NB4 (cell line): ENCODE measurements around the gene CLCN7.

Source experiments
- DNase-seq: peaks from one replicate; pipeline ENCODE4 v3.0.0; 2010; ENCODE audit warnings: low read depth
- H3K4me3 ChIP-seq: one replicate; pipeline ENCODE4 v1.5.1; 2011; ENCODE audit warnings: mild to moderate bottlenecking, low read depth, low read length, moderate library complexity
- CTCF ChIP-seq: IDR thresholded peaks from one replicate; pipeline ENCODE4 v1.5.1; 2012; ENCODE audit warnings: low read depth, low read length
- MYC ChIP-seq: IDR thresholded peaks from 2 replicates; pipeline ENCODE4 v1.6.1; 2011; ENCODE audit warnings: low read depth, low read length
- POLR2A ChIP-seq: IDR thresholded peaks from 2 replicates; pipeline ENCODE4 v1.6.1; 2011; ENCODE audit warnings: mild to moderate bottlenecking; ENCODE audit not compliant: insufficient read length; ENCODE audit errors: extremely low read depth
- TF ChIP-seq, protein P1 (sequence below): IDR thresholded peaks from 2 replicates; pipeline ENCODE4 v1.6.1; 2011; ENCODE audit warnings: low read depth, low read length

The CLCN7 gene

GRCh38 chr16:1461146-1461545 lies 13.7 kb downstream of the CLCN7 start:
- no peak for DNase-seq
- no peak overlapping the region for H3K4me3 ChIP-seq
- no peak for TF ChIP-seq POLR2A
- no peak for TF ChIP-seq CTCF
- TF ChIP-seq, protein P1, sequence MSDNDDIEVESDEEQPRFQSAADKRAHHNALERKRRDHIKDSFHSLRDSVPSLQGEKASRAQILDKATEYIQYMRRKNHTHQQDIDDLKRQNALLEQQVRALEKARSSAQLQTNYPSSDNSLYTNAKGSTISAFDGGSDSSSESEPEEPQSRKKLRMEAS: no peak
- TF ChIP-seq MYC: no peak

- TF ChIP-seq MYC (no peak), POLR2A (no peak), CTCF (no peak)
- TF ChIP-seq, protein P1: no peak
- DNase-seq: no peak
- no peak overlapping the region for H3K4me3 ChIP-seq
Observed at GRCh38 chr16:1460602-1461138, 14.2 kb downstream of the CLCN7 start.

DNA sequence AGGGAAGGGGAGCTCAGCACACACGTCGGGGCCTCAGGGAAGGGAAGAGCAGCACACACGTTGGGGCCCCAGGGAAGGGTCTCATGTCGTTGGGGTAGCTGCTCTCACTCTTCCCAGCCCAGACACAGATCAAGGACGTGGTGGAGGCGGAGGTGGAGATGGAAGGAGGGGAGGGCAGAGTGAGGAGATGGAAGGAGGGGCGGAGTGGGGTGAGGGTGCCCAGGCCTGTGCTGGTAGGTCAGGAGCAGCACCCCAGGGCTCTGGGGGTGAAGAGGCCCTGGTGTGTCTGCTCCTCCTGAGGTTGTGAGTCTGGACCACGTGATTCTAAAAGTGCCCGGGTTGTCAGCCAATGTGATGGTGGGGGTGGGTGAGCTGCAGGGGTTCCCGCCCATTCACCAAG lies 14.9 kb downstream of the CLCN7 start:
- DNase-seq: no peak
- no peak for TF ChIP-seq MYC
- TF ChIP-seq CTCF: no peak
- TF ChIP-seq POLR2A: no peak
- TF ChIP-seq, protein P1: no peak
- H3K4me3 ChIP-seq: no peak overlapping the region

GRCh38 chr16:1458977-1459341 lies 15.9 kb downstream of the CLCN7 start:
- H3K4me3 ChIP-seq: no peak overlapping the region
- no peak for DNase-seq
- TF ChIP-seq MYC (no peak), POLR2A (no peak), CTCF (no peak)
- TF ChIP-seq, protein P1: no peak

- TF ChIP-seq, protein P1: no peak
- TF ChIP-seq MYC: no peak
- TF ChIP-seq POLR2A: no peak
- TF ChIP-seq CTCF: no peak
- DNase-seq: no peak
- H3K4me3 ChIP-seq: no peak overlapping the region
Observed at GRCh38 chr16:1458336-1458976, 16.4 kb downstream of the CLCN7 start.
